Measurements from ENCODE around the gene SSC5D. TPM values are rescaled to one million over a fixed set of nuclear protein-coding genes. Genes with fewer than 3 reads are reported as not detected.
"Not testable (repeated sequence)": the region's sequence is repeated elsewhere in the genome, so short reads cannot be mapped to it uniquely, and the experiment has no call there.

The SSC5D gene
- total RNA-seq, result under 1 TPM; 0.15 to 0.18 TPM

DNA sequence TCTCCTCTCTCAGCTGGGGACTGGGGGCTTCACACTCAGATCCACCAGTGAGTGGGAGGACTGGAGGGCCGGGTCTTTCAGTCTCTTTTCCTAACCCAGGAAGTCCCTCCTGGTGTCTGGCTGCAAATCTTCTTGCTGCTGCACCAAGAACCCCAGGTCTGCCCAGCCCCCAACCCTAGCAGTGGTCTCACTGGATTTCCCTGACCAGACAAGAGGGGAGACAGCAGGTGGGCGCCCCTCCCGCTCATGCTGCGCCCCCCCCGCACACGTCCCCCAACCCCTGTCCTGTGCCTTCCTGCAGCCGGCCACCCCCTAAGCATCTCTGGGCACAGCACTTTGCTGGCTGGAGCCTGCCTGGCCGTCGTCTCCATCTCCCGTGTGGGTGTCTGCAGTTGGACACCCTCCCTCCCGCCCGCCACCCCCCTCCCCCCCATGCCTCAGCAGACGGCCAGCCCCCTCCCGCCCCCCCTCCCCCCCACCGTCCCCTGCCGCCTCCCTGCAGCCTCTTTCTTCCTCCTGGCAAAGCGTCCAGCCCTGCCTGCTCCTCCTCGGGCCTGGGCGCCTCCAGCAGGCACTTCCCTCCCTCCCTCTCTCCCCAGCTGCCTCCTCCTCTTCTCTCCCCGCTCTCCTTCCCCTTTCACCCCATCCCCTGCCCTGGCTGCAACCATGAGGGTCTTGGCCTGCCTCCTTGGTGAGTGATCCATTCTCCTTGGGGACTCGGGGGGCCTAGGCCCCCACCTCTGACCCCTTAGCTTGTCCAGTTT is at the start of gene SSC5D:
TSS of gene SSC5D (plus strand) at position 513 of the 764 bp plus-strand sequence. CDS start at position 667, 154 bp downstream.
- Mint-ChIP-seq H3K4me1 (peaks cover 12% of the 10 kb centered on the region), H3K9me3 (no peaks in the 10 kb centered on the region), H3K27ac (no peak within 1 kb of the TSS), H3K36me3 (ENCODE audit: low read depth) (peaks cover 3% of the 10 kb centered on the region), H3K27me3 (peaks cover 2% of the 10 kb centered on the region), H3K4me3 (no peak within 1 kb of the TSS)
- POLR2A ChIA-PET, result interaction anchor here (1.3 to 2.3 kb wide), 3 partner anchors 16 to 370 kb away, joined by 3 to 6 read pairs (median 4); partner anchors contain the start of genes ISOC2 and PPP1R12C
- CTCF ChIA-PET, result interaction anchor here (2.1 kb wide), 1 partner anchor 16 kb away, joined by 8 read pairs; no protein-coding TSS in a partner anchor
- no peak for DNase-seq

DNA sequence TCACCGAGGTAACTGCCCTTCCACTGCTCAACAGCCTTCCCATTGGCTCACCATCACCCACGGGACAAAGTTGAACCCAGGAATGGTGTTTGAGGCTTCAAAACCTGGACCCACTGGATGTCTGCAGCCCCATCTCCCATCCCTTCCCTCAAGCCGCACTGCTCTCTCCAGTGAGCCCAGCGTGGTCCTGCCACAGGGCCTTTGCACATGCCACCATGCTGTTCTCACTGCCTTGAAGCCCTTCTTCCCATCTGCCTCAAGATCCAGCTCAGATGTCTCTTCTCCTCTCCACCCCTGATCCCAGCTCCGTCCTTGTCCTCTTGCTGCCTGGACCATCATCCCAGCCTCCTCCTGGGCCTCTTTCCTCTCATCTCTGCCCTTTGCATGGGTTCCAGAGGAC is 49.2 kb upstream of the SSC5D start:
- peaks cover 39% of the 10 kb centered on the region for H3K27me3 Mint-ChIP-seq

DNA sequence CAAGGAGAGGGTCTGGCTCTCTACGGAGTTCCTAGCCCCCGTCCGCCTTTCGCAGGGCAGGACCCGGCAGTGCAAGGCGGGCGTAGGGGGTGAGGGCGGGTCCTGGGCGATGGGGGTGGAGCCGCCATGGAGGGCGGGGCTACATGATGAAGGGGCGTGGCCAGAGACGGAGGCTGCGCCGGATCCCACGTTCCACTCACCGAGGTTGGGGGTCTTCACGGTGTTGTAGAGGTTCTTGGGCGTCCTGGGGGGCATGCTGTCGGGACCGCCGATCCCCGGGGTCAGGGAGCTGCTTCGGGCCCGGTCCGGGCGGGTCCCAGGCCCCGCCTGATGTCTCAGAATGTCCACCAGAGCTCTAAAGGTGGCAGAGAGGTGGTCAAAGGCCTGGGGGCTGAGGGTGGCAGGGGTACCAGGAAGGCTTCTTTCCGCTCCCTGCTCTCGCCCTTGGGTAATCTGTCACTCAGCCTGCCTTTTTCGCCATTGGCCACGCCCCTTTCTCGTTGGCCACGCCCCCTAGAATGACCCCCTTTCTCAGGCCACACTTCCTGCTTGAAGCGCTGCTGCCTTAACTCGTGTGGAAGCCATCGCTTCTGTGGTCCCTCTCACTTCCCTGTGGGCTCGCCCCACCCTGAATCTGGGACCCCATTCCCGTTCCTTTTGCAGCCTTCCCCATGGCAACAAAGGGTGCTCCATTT is 47.7 kb upstream of the SSC5D start:
- H3K27me3 Mint-ChIP-seq, result peaks cover 51% of the 10 kb centered on the region
- no peak overlapping the region for H3K27ac Mint-ChIP-seq
- no peaks in the 10 kb centered on the region for H3K9me3 Mint-ChIP-seq
- CTCF ChIA-PET, result no interaction called here
- POLR2A ChIA-PET, result no interaction called here
- peaks cover 3% of the 10 kb centered on the region for H3K36me3 Mint-ChIP-seq (ENCODE audit: low read depth)
- no peak for DNase-seq
- peaks cover 12% of the 10 kb centered on the region for H3K4me1 Mint-ChIP-seq
- H3K4me3 Mint-ChIP-seq, result no peak overlapping the region

More for the DNA sequence above, 49.2 kb upstream of the SSC5D start:
- peaks cover 3% of the 10 kb centered on the region for H3K36me3 Mint-ChIP-seq (ENCODE audit: low read depth)
- no peak overlapping the region for H3K4me3 Mint-ChIP-seq
- ChIA-PET CTCF (no interaction called here), POLR2A (no interaction called here)
- no peak overlapping the region for H3K27ac Mint-ChIP-seq
- no peak for DNase-seq
- H3K9me3 Mint-ChIP-seq, result no peaks in the 10 kb centered on the region
- H3K4me1 Mint-ChIP-seq, result peaks cover 12% of the 10 kb centered on the region

DNA sequence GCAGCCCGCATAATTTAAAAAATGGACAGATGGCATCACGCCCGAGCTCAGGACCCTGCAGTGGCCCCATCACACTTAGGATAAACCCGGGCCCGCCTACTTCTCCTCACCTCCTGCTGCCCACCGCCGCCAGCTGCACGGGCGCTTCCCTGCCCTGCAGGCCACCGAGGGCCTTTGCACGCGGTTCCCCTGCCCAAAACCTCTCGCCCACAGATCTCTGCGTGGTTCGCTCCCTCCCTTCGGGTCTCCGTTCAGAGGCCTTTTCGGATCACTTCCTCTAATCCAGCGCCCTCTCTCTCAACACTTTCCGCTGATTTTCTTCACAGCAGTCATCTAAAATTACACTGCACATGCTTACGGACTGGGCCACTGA is 46.9 kb upstream of the SSC5D start:
- ChIA-PET POLR2A (no interaction called here), CTCF (no interaction called here)
- Mint-ChIP-seq H3K27ac (peak overlapping the region; percentile 8), H3K4me1 (peaks cover 12% of the 10 kb centered on the region), H3K36me3 (ENCODE audit: low read depth) (peaks cover 3% of the 10 kb centered on the region), H3K27me3 (peaks cover 55% of the 10 kb centered on the region), H3K9me3 (no peaks in the 10 kb centered on the region), H3K4me3 (no peak overlapping the region)
- DNase-seq, result no peak

DNA sequence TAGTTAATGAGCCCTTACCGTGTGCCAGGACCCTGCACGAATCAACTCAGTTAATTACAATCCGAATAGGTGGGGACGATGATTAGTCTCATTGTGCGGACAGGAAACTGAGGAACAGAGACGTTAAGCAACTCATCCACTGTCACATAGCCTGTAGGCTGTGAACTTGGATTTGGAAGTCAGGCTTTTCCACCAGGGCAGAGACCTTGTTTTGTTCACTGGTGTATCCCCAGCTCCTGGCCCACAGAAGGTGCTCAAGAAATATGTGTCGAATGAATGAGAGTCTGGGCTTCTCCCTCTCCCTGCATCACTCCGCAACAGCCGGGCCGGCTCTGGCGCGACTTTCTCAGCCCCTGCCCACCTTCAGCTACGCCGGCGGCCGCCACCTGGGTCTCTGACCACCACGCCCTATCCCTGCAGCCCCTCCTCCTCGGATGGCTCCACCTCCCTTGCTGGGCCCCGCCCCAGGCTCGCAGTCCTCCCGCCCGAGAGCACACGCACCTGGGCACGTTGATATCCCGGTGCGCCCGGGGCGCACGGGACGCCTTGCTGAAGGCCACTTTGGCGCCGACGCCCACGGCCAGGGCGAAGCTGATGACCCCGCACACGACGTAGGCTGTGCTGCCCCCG is 46.4 kb upstream of the SSC5D start:
- Mint-ChIP-seq H3K27ac (peak overlapping the region; percentile 16), H3K27me3 (peaks cover 55% of the 10 kb centered on the region), H3K4me3 (no peak overlapping the region), H3K9me3 (no peaks in the 10 kb centered on the region), H3K4me1 (peaks cover 12% of the 10 kb centered on the region), H3K36me3 (ENCODE audit: low read depth) (peaks cover 3% of the 10 kb centered on the region)
- ChIA-PET POLR2A (no interaction called here), CTCF (no interaction called here)
- DNase-seq, result no peak

DNA sequence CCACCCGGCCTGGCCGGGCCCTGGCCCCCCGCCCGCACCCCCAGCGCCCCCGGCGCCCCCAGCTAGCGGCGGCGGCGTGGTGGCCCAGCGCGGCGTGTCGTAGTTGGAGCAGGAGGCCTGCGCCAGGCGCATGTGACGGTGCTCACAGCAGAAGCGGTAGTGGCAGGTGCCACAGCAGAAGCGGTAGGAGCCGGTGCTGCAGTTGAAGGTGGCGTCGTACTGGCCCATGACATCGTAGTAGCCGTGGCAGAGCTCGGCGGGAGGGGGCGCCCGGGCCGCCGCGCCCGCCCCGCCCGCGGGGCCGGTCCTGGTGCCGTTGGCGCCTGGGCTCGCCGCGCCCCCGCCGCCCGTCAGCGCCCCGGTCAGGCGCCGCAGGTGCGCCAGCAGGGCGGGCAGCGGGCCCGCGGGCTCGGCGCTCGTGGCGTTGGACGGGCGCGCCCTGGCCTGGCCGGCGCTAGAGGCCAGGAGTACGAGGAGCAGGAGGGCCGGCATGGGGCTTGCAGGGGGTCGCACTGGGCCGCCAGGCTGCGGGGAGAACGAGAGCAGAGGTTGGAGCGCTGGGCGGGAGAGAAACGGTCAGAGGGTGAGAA is 45.8 kb upstream of the SSC5D start:
- ChIA-PET POLR2A (no interaction called here), CTCF (no interaction called here)
- Mint-ChIP-seq H3K36me3 (ENCODE audit: low read depth) (peaks cover 3% of the 10 kb centered on the region), H3K9me3 (no peaks in the 10 kb centered on the region), H3K4me1 (peaks cover 12% of the 10 kb centered on the region), H3K4me3 (no peak overlapping the region), H3K27ac (no peak overlapping the region), H3K27me3 (peaks cover 55% of the 10 kb centered on the region)
- DNase-seq, result no peak

DNA sequence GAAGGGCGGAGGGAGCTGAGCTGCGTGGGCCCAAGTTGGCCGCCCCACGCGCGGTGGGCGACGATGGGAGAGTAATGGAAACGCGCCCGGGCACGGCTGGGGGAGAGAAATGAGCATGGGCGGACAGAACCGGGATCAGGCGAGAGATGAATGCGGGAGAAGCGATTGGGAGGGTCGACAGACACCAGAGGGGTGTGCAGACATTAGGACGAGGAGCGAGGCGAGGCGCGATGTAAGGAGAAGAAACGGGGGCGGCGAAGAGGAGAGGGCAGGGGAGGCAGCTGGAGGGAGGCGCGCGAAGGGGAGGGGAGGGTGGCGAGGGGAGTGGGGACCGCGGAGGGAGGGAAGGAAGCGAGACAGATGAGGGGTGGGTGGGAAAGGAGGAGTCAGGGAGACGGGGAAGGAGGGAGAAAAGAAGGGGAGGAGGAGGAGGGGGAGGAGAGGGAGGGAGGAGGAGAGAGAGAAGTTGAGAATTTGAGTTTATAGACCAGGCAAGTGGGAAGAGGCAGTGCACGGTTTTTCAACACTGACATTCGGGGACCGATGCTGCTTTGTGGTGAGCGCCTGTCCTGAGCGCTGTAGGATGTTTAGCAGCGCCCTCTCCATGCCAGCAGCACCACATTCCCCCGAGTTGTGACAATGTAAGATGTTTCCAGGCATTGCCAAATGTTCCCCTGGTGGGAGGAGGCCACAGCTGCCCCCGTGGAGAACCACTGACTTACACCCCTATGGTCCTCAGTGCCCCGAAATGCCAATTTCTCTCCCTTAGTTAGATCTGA is 45.0 kb upstream of the SSC5D start, which contains the start of gene SHISA7:
TSS of gene SHISA7 (minus strand) at position 256 of the 779 bp plus-strand sequence. CDS start 437 bp downstream, outside the sequence.
- H3K27ac Mint-ChIP-seq, result no peak within 1 kb of the TSS
- no peak for DNase-seq
- no peak within 1 kb of the TSS for H3K4me3 Mint-ChIP-seq
- peaks cover 55% of the 10 kb centered on the region for H3K27me3 Mint-ChIP-seq
- no peaks in the 10 kb centered on the region for H3K9me3 Mint-ChIP-seq
- peaks cover 12% of the 10 kb centered on the region for H3K4me1 Mint-ChIP-seq
- ChIA-PET POLR2A (no interaction called here), CTCF (no interaction called here)
- H3K36me3 Mint-ChIP-seq (ENCODE audit: low read depth), result peaks cover 3% of the 10 kb centered on the region

DNA sequence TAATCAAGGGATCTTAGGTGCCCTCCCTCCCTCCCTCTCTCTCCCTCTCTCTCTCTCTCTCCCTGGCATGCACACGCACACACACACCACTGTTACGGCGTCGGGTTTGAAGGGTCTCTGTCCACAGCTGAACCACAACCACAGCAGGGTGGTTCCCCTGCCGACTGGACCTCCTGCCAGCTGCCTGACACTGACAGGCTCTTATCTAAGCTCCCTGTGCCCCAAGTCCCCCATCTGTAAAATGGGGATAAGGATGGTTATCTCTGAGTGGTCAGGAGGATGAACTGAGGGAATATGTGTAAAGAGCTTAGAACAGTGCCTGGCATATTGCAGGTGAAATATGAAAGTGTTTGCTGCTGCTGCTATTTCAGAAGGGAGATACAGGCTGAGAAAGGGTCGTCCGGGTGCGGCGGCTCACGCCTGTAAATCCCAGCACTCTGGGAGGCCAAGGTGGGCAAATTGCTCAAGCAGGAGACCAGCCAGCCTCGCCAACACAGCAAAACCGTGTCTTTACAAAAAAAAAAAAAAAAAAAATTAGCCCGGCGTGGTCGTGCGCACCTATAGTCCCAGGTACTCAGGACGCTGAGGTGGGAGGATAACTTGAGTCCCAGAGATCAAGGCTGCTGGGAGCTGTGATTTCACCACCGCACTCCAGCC is 44.3 kb upstream of the SSC5D start:
- CTCF ChIA-PET, result no interaction called here
- H3K36me3 Mint-ChIP-seq (ENCODE audit: low read depth), result peaks cover 3% of the 10 kb centered on the region
- no peak for DNase-seq
- peaks cover 12% of the 10 kb centered on the region for H3K4me1 Mint-ChIP-seq
- H3K4me3 Mint-ChIP-seq, result no peak overlapping the region
- peaks cover 52% of the 10 kb centered on the region for H3K27me3 Mint-ChIP-seq
- H3K27ac Mint-ChIP-seq, result no peak overlapping the region
- POLR2A ChIA-PET, result no interaction called here
- no peaks in the 10 kb centered on the region for H3K9me3 Mint-ChIP-seq

DNA sequence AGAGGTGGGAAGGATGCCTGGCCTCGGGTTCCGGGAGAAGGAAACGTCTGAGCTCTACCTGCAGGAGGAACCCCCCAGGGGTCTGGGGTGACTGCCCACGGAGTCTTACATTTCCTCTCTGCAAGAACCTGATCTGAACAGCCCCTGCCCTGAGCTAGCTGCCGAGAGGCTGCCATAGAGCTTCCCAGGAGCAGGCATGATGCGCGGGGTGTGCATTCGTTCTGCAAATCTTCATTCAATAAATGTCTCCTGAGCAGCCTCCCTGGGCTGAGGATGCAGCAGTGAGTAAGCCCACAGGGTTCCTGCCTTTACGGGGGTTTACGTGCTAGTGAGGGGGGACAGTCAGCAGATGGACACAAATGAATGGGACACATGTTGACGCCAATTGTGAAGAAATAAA is 43.6 kb upstream of the SSC5D start:
- ChIA-PET POLR2A (no interaction called here), CTCF (no interaction called here)
- Mint-ChIP-seq H3K27me3 (peaks cover 45% of the 10 kb centered on the region), H3K4me3 (no peak overlapping the region), H3K9me3 (no peaks in the 10 kb centered on the region), H3K36me3 (ENCODE audit: low read depth) (peaks cover 3% of the 10 kb centered on the region), H3K27ac (no peak overlapping the region), H3K4me1 (peaks cover 12% of the 10 kb centered on the region)
- DNase-seq, result no peak

DNA sequence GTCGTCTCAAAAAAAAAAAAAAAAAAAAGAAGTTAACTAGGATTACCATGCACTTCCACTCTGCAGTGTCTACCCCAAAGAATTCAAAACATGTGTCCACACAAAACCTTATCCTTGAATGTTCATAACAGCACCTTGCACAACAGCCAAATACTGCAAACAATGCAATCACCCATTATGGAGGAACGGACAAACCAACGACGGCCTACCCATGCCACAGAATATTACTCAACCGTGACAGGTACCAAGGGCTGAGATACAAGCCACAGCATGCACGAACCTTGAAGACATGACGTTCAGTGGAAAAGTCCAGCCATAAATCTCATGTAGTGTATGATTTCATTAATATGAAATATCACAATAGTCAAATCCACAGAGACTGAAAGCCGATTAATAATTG is 42.2 kb upstream of the SSC5D start:
- Mint-ChIP-seq H3K4me1 (peaks cover 8% of the 10 kb centered on the region), H3K36me3 (ENCODE audit: low read depth) (peaks cover under 1% of the 10 kb centered on the region), H3K27me3 (peaks cover 50% of the 10 kb centered on the region), H3K9me3 (no peaks in the 10 kb centered on the region), H3K27ac (no peak overlapping the region), H3K4me3 (no peak overlapping the region)
- no peak for DNase-seq
- POLR2A ChIA-PET, result no interaction called here
- CTCF ChIA-PET, result interaction anchor here (0.6 to 1.0 kb wide), 3 partner anchors 9 to 81 kb away, joined by 3 to 4 read pairs (median 4); no protein-coding TSS in a partner anchor

DNA sequence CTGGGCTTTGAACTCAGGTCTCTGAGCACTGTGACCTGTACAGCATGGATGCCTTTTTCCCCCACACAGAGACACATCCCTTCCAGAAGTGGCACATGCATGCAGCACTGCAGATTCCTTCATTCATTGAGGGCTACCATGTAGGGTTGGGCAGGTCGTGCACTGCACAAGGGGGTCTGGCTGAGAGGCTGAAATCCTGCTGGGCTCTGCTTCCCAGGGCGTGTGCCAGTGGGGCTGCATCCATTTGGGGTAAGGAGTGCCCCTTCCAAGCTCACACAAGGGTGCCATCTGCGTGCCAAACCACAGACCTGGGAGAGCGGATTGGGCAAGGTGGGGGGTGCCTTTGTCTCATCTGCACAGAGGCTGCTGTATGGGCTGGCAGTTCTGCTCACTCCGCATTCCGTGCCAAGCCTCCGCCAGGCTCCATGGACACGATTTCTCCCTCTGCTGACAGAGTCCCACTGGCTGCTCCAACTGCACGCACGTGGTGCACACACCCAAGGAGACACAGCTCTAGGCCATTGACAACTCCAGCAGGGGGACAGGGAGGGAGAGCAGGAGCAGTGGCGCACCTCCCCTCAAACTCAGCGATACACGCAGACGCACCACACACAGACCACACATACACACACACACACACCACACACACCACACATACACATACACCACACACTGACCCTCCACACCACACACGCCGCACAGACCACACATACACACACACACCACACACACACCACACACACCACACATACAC is 40.6 kb upstream of the SSC5D start:
- no peak for DNase-seq
- CTCF ChIA-PET, result no interaction called here
- H3K9me3 Mint-ChIP-seq, result no peaks in the 10 kb centered on the region

DNA sequence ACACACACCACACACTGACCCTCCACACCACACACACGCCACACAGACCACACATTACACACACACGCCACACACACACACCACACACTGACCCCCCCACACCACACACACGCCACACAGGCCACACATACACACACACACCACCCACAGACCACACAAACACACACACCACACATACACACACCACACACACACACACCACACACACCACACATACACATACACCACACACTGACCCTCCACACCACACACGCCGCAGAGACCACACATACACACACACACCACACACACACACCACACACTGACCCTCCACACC is 40.1 kb upstream of the SSC5D start:
- H3K9me3 Mint-ChIP-seq; H3K27ac Mint-ChIP-seq; H3K4me3 Mint-ChIP-seq; DNase-seq; CTCF ChIA-PET; H3K4me1 Mint-ChIP-seq; POLR2A ChIA-PET; H3K36me3 Mint-ChIP-seq (ENCODE audit: low read depth): not testable (repeated sequence)
- peaks cover 40% of the 10 kb centered on the region for H3K27me3 Mint-ChIP-seq

More for the DNA sequence above, 40.6 kb upstream of the SSC5D start:
- Mint-ChIP-seq H3K27me3 (peaks cover 45% of the 10 kb centered on the region), H3K4me1 (peaks cover 2% of the 10 kb centered on the region), H3K27ac (no peak overlapping the region), H3K4me3 (no peak overlapping the region), H3K36me3 (ENCODE audit: low read depth) (no peaks in the 10 kb centered on the region)
- POLR2A ChIA-PET, result no interaction called here
